Measurements from ENCODE around the gene CITED2. TPM values are rescaled to one million over a fixed set of nuclear protein-coding genes. Genes with fewer than 3 reads are reported as not detected.
"Not testable (repeated sequence)": the region's sequence is repeated elsewhere in the genome, so short reads cannot be mapped to it uniquely, and the experiment has no call there.

Gene CITED2
- total RNA-seq, 1 donor: 223 TPM

- H3K4me2 ChIP-seq (ENCODE audit: insufficient read depth, low read length): peak overlapping the region; percentile 30
- no peaks in the 10 kb centered on the region for H3K36me3 ChIP-seq (ENCODE audit: insufficient read depth, low read length)
- H2AFZ ChIP-seq (ENCODE audit: low read length): peak overlapping the region; percentile 23
- H3K27ac ChIP-seq (ENCODE audit: low read depth, low read length): no peak overlapping the region
- H3K79me2 ChIP-seq (ENCODE audit: insufficient read depth, low read length): no peaks in the 10 kb centered on the region
- H3K4me1 ChIP-seq (ENCODE audit: insufficient read depth, low read length): peaks cover 8% of the 10 kb centered on the region
- H3K27me3 ChIP-seq (ENCODE audit: insufficient read depth, low read length): no peaks in the 10 kb centered on the region
- no peak overlapping the region for H3K4me3 ChIP-seq (ENCODE audit: insufficient read depth, low read length)
- no peaks in the 10 kb centered on the region for H3K9me3 ChIP-seq (ENCODE audit: low read depth, low read length)
- TF ChIP-seq CTCF (IDR thresholded peaks at IDR 0.05; ENCODE audit: extremely low read depth, low read depth, low read length): no peak
- DNase-seq (ENCODE audit: insufficient read length, low spot score, missing footprints): no peak
- no peaks in the 10 kb centered on the region for H4K20me1 ChIP-seq (ENCODE audit: insufficient read depth, low read length)
Observed at GRCh38 chr6:139418481-139419132, 44.2 kb upstream of the CITED2 start.

GRCh38 chr6:139416146-139416545 is 41.7 kb upstream of the CITED2 start:
- H3K9me3 ChIP-seq (ENCODE audit: low read depth, low read length): no peaks in the 10 kb centered on the region
- H3K27me3 ChIP-seq (ENCODE audit: insufficient read depth, low read length): no peaks in the 10 kb centered on the region
- H3K27ac ChIP-seq (ENCODE audit: low read depth, low read length): no peak overlapping the region
- H2AFZ ChIP-seq (ENCODE audit: low read length): peak overlapping the region; percentile 6
- no peaks in the 10 kb centered on the region for H4K20me1 ChIP-seq (ENCODE audit: insufficient read depth, low read length)
- H3K4me2 ChIP-seq (ENCODE audit: insufficient read depth, low read length): no peak overlapping the region
- H3K36me3 ChIP-seq (ENCODE audit: insufficient read depth, low read length): no peaks in the 10 kb centered on the region
- no peaks in the 10 kb centered on the region for H3K79me2 ChIP-seq (ENCODE audit: insufficient read depth, low read length)
- no peak for TF ChIP-seq CTCF (IDR thresholded peaks at IDR 0.05; ENCODE audit: extremely low read depth, low read depth, low read length)
- no peak overlapping the region for H3K4me3 ChIP-seq (ENCODE audit: insufficient read depth, low read length)
- peaks cover 8% of the 10 kb centered on the region for H3K4me1 ChIP-seq (ENCODE audit: insufficient read depth, low read length)
- no peak for DNase-seq (ENCODE audit: insufficient read length, low spot score, missing footprints)

GRCh38 chr6:139415365-139415764 is 40.9 kb upstream of the CITED2 start:
- H2AFZ ChIP-seq (ENCODE audit: low read length): no peak overlapping the region
- no peak overlapping the region for H3K4me2 ChIP-seq (ENCODE audit: insufficient read depth, low read length)
- no peaks in the 10 kb centered on the region for H3K36me3 ChIP-seq (ENCODE audit: insufficient read depth, low read length)
- no peaks in the 10 kb centered on the region for H4K20me1 ChIP-seq (ENCODE audit: insufficient read depth, low read length)
- H3K79me2 ChIP-seq (ENCODE audit: insufficient read depth, low read length): no peaks in the 10 kb centered on the region
- TF ChIP-seq CTCF (IDR thresholded peaks at IDR 0.05; ENCODE audit: extremely low read depth, low read depth, low read length): no peak
- H3K4me1 ChIP-seq (ENCODE audit: insufficient read depth, low read length): peaks cover 8% of the 10 kb centered on the region
- H3K27ac ChIP-seq (ENCODE audit: low read depth, low read length): no peak overlapping the region
- no peak for DNase-seq (ENCODE audit: insufficient read length, low spot score, missing footprints)
- H3K9me3 ChIP-seq (ENCODE audit: low read depth, low read length): no peaks in the 10 kb centered on the region
- H3K27me3 ChIP-seq (ENCODE audit: insufficient read depth, low read length): no peaks in the 10 kb centered on the region
- no peak overlapping the region for H3K4me3 ChIP-seq (ENCODE audit: insufficient read depth, low read length)

GRCh38 chr6:139412103-139412502 is 37.7 kb upstream of the CITED2 start:
- not testable (repeated sequence) for H3K27me3 ChIP-seq (ENCODE audit: insufficient read depth, low read length); H4K20me1 ChIP-seq (ENCODE audit: insufficient read depth, low read length); H2AFZ ChIP-seq (ENCODE audit: low read length); H3K4me3 ChIP-seq (ENCODE audit: insufficient read depth, low read length); H3K9me3 ChIP-seq (ENCODE audit: low read depth, low read length); H3K79me2 ChIP-seq (ENCODE audit: insufficient read depth, low read length); H3K27ac ChIP-seq (ENCODE audit: low read depth, low read length); DNase-seq (ENCODE audit: insufficient read length, low spot score, missing footprints); H3K4me2 ChIP-seq (ENCODE audit: insufficient read depth, low read length); H3K36me3 ChIP-seq (ENCODE audit: insufficient read depth, low read length)
- H3K4me1 ChIP-seq (ENCODE audit: insufficient read depth, low read length): peaks cover 28% of the 10 kb centered on the region

Data from osteoblast (primary cell).